Measurements from ENCODE around the gene EPS15.
"Not testable (repeated sequence)": the region's sequence is repeated elsewhere in the genome, so short reads cannot be mapped to it uniquely, and the experiment has no call there.

EPS15 gene

GRCh38 chr1:51514733-51515132 lies 4.3 kb downstream of the EPS15 start:
- TF ChIP-seq GATA1 (IDR thresholded peaks at IDR 0.05; ENCODE audit: low read depth, low read length): no peak
- no peak for TF ChIP-seq POLR2A (IDR thresholded peaks at IDR 0.05; ENCODE audit: low read length)
- no peak for DNase-seq

DNA sequence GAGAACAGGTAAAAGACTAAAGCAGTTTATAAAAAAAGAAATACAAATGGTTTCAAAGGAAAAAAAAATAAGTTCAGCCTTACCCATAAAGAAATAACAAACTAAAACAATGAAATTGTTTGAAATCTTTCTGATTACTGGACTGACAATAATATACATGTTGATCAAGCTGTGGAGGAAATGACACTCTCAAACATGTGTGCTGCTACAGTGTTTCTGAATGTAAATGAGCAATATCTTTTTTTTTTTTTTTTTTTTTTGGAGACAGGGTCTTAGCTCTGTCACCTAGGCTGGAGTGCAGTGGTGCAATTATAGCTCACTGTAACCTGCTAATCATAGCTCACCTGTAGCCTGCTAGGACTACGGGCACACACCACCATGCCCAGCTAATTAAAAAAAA lies 6.5 kb downstream of the EPS15 start:
- no peak for TF ChIP-seq POLR2A (IDR thresholded peaks at IDR 0.05; ENCODE audit: low read length)
- TF ChIP-seq GATA1 (IDR thresholded peaks at IDR 0.05; ENCODE audit: low read depth, low read length): no peak
- no peak for DNase-seq

DNA sequence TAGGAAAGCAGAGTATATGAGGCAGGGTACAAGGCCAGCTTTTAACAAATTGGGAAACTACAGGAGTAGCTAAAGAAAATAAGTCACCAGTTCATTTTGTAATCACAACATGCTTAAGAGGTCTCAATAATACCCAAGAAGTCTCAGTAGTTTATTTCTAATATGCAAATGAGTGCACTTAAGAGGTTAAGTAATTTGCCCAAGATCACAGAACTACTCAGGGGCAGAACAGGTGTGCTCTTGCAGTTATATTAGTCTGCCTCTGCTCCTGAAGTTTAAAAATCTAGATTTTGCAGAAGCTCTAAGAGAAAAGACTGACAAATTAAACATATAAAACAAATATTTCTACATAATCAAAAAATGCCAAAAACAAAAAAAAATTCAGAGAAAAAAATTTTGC lies 6.9 kb downstream of the EPS15 start:
- TF ChIP-seq GATA1 (IDR thresholded peaks at IDR 0.05; ENCODE audit: low read depth, low read length): no peak
- TF ChIP-seq POLR2A (IDR thresholded peaks at IDR 0.05; ENCODE audit: low read length): no peak
- DNase-seq: no peak

GRCh38 chr1:51509773-51510172 lies 9.3 kb downstream of the EPS15 start:
- no peak for DNase-seq

DNA sequence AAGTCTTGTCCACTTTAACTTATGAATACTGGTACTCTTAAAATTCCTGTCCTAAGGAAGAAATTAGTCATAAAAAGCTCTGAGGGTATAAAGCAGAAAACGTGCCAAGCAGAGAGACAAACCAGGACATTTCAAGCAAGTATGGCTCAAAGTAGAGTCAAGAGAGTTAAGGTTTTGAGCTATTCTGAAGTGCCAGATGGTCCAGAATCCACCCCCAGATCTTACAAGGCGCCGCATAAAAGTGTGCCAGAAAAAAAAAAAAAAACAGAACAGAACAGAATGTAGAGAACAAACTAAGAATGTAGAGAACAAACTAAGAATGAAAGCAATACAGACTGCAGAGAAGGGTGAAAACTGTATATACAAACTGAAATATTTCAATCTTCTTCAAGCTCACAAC lies 12.5 kb downstream of the EPS15 start:
- no peak for TF ChIP-seq POLR2A (IDR thresholded peaks at IDR 0.05; ENCODE audit: low read length)
- no peak for TF ChIP-seq GATA1 (IDR thresholded peaks at IDR 0.05; ENCODE audit: low read depth, low read length)
- peak in 1 of 2 experiments; percentile 10 for DNase-seq

More at GRCh38 chr1:51509773-51510172, 9.3 kb downstream of the EPS15 start:
- TF ChIP-seq GATA1 (IDR thresholded peaks at IDR 0.05; ENCODE audit: low read depth, low read length): no peak
- no peak for TF ChIP-seq POLR2A (IDR thresholded peaks at IDR 0.05; ENCODE audit: low read length)

- DNase-seq: no peak
- TF ChIP-seq POLR2A (IDR thresholded peaks at IDR 0.05; ENCODE audit: low read length) (no peak), GATA1 (IDR thresholded peaks at IDR 0.05; ENCODE audit: low read depth, low read length) (no peak)
These were observed 14.1 kb downstream of the EPS15 start for GRCh38 chr1:51504806-51505525.

DNA sequence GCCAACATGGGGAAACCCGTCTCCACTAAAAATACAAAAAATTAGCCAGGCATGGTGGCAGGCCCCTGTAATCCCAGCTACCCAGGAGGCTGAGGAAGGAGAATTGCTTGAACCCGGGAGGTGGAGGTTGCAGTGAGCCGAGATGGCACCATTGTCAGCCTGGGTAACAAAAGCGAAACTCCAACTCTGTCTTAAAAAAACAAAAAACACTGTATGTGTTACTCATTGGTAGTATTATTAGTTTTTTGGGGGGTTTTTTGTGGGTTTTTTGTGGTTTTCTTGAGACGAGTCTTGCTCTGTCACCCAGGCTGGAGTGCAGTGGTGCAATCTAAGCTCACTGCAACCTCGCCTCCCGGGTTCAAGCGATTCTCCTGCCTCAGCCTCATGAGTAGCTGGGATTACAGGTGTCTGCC lies 17.8 kb downstream of the EPS15 start:
- not testable (repeated sequence) for DNase-seq

GRCh38 chr1:51499694-51500093 lies 19.4 kb downstream of the EPS15 start:
- DNase-seq: no peak
- TF ChIP-seq POLR2A (IDR thresholded peaks at IDR 0.05; ENCODE audit: low read length): no peak
- TF ChIP-seq GATA1 (IDR thresholded peaks at IDR 0.05; ENCODE audit: low read depth, low read length): no peak

DNA sequence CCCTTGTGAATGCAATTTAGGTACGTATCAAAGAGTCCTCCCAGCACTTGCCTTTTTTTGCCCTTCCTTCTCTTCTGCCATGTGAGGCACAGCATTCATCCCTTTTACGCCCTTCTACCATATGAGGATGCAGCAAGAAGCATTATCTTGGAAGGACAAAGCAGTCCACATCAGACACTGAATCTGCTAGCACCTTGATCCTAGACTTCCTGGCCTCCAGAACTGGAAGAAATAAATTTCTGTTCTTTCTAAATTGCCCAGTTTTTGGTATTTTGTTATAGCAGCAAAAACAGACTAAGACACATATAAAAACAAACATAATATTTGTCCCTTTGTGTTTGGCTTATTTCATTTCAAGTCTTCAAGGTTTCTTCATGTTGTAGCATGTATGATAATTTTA lies 20.1 kb downstream of the EPS15 start:
- DNase-seq: no peak
- no peak for TF ChIP-seq GATA1 (IDR thresholded peaks at IDR 0.05; ENCODE audit: low read depth, low read length)
- no peak for TF ChIP-seq POLR2A (IDR thresholded peaks at IDR 0.05; ENCODE audit: low read length)

DNA sequence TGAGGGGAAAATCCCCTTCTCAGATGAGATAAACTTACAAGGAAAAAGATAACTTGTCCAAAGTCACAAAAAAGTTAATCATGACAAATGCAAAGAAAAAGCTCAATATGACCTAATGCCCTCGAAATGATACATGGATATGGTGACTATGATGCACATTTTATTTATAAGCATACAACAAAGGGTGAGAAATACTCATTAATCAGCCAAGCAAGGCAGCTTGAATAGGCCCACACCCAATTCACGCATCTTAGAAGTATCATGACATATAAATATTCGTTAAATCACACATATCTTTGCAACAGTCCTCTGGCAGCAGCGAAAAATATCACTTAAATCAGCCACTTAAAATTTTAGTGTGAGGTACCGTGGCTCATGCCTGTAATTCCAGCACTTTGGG lies 21.7 kb downstream of the EPS15 start:
- DNase-seq: no peak
- TF ChIP-seq GATA1 (IDR thresholded peaks at IDR 0.05; ENCODE audit: low read depth, low read length) (no peak), POLR2A (IDR thresholded peaks at IDR 0.05; ENCODE audit: low read length) (no peak)

DNA sequence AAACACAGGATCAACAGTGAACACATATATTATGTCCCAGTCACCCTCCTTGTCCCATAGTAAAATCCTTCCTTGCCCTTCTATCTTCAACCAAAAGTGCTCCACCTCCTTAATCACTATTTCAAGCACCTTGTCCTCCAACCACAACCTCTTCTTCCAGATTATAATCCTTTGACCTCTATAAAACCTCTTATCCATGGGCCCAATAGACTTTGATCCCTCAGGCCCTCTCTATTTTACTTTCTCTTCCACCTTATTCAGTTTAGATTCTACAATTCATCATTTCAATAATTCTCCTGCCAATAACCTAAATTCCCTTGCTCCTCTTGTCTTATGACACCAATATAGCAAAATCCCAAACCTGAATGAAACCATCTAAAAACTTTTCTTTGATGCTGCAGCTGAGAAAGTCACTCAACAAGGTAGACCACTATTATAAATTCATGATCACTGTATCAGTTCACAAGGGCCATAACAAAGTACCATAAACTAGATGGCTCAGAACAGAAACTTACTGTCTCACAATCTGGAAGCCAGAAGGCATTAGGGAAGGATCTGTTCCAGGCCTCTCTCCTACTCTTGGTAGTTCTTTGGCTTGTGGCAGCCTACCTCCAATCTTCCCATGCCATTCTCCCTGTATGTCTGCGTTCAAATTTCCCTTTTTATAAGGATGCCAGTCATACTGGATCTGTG lies 24.8 kb downstream of the EPS15 start:
- TF ChIP-seq POLR2A (IDR thresholded peaks at IDR 0.05; ENCODE audit: low read length) (no peak), GATA1 (IDR thresholded peaks at IDR 0.05; ENCODE audit: low read depth, low read length) (no peak)
- DNase-seq: no peak

DNA sequence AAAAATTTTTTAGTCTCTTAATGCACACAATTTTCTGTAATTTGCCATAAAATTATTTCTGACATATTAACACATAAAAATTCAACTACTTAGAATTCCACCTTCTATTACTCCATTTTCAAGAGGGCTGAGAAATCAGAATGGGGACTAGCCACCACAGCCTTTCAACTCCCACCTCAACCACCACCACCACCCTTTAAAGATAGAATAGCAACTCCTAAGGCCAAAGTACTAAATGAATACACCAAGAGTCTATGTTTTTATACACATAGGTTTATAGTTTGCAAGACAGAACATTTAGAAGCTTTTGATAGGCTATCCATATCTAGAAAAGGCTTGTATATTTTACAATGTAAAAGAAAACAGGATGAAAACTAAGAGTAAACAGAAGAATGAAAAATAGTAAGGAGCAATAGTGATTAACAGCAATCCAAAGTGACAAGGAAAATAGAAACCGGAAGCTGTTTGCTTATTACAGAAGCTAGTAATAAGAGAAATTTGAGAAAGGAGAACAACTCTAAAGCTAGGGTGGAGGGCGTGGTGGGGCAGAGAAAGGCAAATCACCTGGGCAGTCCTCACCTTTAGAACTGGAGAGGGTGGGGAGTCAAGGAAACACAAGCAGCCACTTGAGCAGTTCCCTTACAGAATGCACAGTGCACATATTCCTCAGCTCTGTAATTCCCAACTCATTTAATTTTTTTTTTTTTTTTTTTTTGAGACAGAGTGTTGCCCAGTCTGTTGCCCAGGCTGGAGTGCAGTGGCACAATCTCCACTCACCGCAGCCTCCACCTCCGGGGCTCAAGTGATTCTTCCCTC lies 27.7 kb downstream of the EPS15 start:
- no peak for DNase-seq
- TF ChIP-seq GATA1 (IDR thresholded peaks at IDR 0.05; ENCODE audit: low read depth, low read length): no peak
- TF ChIP-seq POLR2A (IDR thresholded peaks at IDR 0.05; ENCODE audit: low read length): no peak

GRCh38 chr1:51489472-51489871 lies 29.6 kb downstream of the EPS15 start:
- no peak for DNase-seq
- TF ChIP-seq GATA1 (IDR thresholded peaks at IDR 0.05; ENCODE audit: low read depth, low read length) (no peak), POLR2A (IDR thresholded peaks at IDR 0.05; ENCODE audit: low read length) (no peak)

GRCh38 chr1:51488372-51489050 lies 30.6 kb downstream of the EPS15 start:
- no peak for TF ChIP-seq POLR2A (IDR thresholded peaks at IDR 0.05; ENCODE audit: low read length)
- no peak for TF ChIP-seq GATA1 (IDR thresholded peaks at IDR 0.05; ENCODE audit: low read depth, low read length)
- peak in 1 of 2 experiments; percentile 16 for DNase-seq
